ENCODE measurements around the gene GCNT1. TPM values are rescaled to one million over a fixed set of nuclear protein-coding genes. Genes with fewer than 3 reads are reported as not detected.

GCNT1 gene
- total and polyA plus RNA-seq, 2 donors from 2014 or later: 0.88 to 8.3 TPM

- H3K4me1 ChIP-seq (ENCODE audit: control insufficient read depth in 2 of 3, insufficient read depth in 2 of 3, low read depth in 1 of 3, low read length in 3 of 3): no peaks in the 10 kb centered on the region
- DNase-seq: no peak
- no peak for FAIRE-seq
- H3K27ac ChIP-seq (ENCODE audit: low read depth in 2 of 2, low read length in 2 of 2): no peak overlapping the region
- intact Hi-C loops (cut with DNase I): no loop called here
- no peaks in the 10 kb centered on the region for H3K9me3 ChIP-seq (ENCODE audit: control insufficient read depth in 2 of 3, insufficient read depth in 1 of 3, low read length in 3 of 3)
- no peak for TF ChIP-seq CTCF (IDR thresholded peaks at IDR 0.05; ENCODE audit: borderline replicate concordance, extremely low read depth, insufficient read depth)
- no peaks in the 10 kb centered on the region for H3K36me3 ChIP-seq (ENCODE audit: control insufficient read depth in 2 of 3, insufficient read depth in 3 of 3, low read length in 3 of 3)
- no peak overlapping the region for H3K9ac ChIP-seq (ENCODE audit: low read length in 3 of 3)
- no peak overlapping the region for H3K4me3 ChIP-seq (ENCODE audit: low read length in 3 of 3)
- H3K27me3 ChIP-seq (ENCODE audit: control insufficient read depth, insufficient read depth, low read length): no peaks in the 10 kb centered on the region
Measured at GRCh38 chr9:76438841-76439588, 20.0 kb upstream of the GCNT1 start.

GRCh38 chr9:76441551-76442322 is 17.2 kb upstream of the GCNT1 start:
- no peaks in the 10 kb centered on the region for H3K9me3 ChIP-seq (ENCODE audit: control insufficient read depth in 2 of 3, insufficient read depth in 1 of 3, low read length in 3 of 3)
- no peaks in the 10 kb centered on the region for H3K27me3 ChIP-seq (ENCODE audit: control insufficient read depth, insufficient read depth, low read length)
- H3K36me3 ChIP-seq (ENCODE audit: control insufficient read depth in 2 of 3, insufficient read depth in 3 of 3, low read length in 3 of 3): no peaks in the 10 kb centered on the region
- FAIRE-seq: no peak
- H3K9ac ChIP-seq (ENCODE audit: low read length in 3 of 3): no peak overlapping the region
- intact Hi-C loops (cut with DNase I): loop anchor here (10.0 kb wide), 1 partner anchor 263 kb away; no protein-coding TSS in a partner anchor
- no peak overlapping the region for H3K4me3 ChIP-seq (ENCODE audit: low read length in 3 of 3)
- DNase-seq: peak in 3 of 5 donors; percentile 10 to 36 (median 33)
- no peaks in the 10 kb centered on the region for H3K4me1 ChIP-seq (ENCODE audit: control insufficient read depth in 2 of 3, insufficient read depth in 2 of 3, low read depth in 1 of 3, low read length in 3 of 3)
- H3K27ac ChIP-seq (ENCODE audit: low read depth in 2 of 2, low read length in 2 of 2): no peak overlapping the region
- no peak for TF ChIP-seq CTCF (IDR thresholded peaks at IDR 0.05; ENCODE audit: borderline replicate concordance, extremely low read depth, insufficient read depth)

GRCh38 chr9:76443887-76444286 is 15.1 kb upstream of the GCNT1 start:
- H3K9me3 ChIP-seq (ENCODE audit: control insufficient read depth in 2 of 3, insufficient read depth in 1 of 3, low read length in 3 of 3): no peaks in the 10 kb centered on the region
- DNase-seq (no peak), FAIRE-seq (no peak)
- intact Hi-C loops (cut with DNase I): loop anchor here (10.0 kb wide), 1 partner anchor 261 kb away; no protein-coding TSS in a partner anchor
- no peak overlapping the region for H3K27ac ChIP-seq (ENCODE audit: low read depth in 2 of 2, low read length in 2 of 2)
- H3K9ac ChIP-seq (ENCODE audit: low read length in 3 of 3): no peak overlapping the region
- no peaks in the 10 kb centered on the region for H3K36me3 ChIP-seq (ENCODE audit: control insufficient read depth in 2 of 3, insufficient read depth in 3 of 3, low read length in 3 of 3)
- H3K4me1 ChIP-seq (ENCODE audit: control insufficient read depth in 2 of 3, insufficient read depth in 2 of 3, low read depth in 1 of 3, low read length in 3 of 3): no peaks in the 10 kb centered on the region
- H3K4me3 ChIP-seq (ENCODE audit: low read length in 3 of 3): no peak overlapping the region
- no peak for TF ChIP-seq CTCF (IDR thresholded peaks at IDR 0.05; ENCODE audit: borderline replicate concordance, extremely low read depth, insufficient read depth)
- H3K27me3 ChIP-seq (ENCODE audit: control insufficient read depth, insufficient read depth, low read length): no peaks in the 10 kb centered on the region

Measured in kidney (tissue), 14 donors.